Body of pancreas (tissue), 4 donors: ENCODE results near the gene PXMP4.

Experiments
- CTCF ChIP-seq, 7 experiments: fragments of 450-650 bp in 4 of 7; fragments of 200-600 bp in 3 of 7; sonication (generic) in 3 of 7; IDR thresholded peaks; one replicate each; pipeline ENCODE4 v1.5.1; 2016 to 2019; ENCODE audit warnings: antibody characterized with exemption in 7 of 7
- POLR2A ChIP-seq, 3 donors: fragments of 450-650 bp; IDR thresholded peaks; one replicate each; pipeline ENCODE4 v1.6.1; 2016; ENCODE audit warnings: antibody characterized with exemption in 3 of 3, mild to moderate bottlenecking in 2 of 3

- no peak for TF ChIP-seq CTCF (IDR thresholded peaks at IDR 0.05)
- no peak for TF ChIP-seq POLR2A (IDR thresholded peaks at IDR 0.05)
These were observed 24.1 kb upstream of the PXMP4 start for GRCh38 chr20:33744181-33744580.
